HepG2 (cell line): ENCODE measurements around the gene DDRGK1. TPM values are rescaled to one million over a fixed set of nuclear protein-coding genes. Genes with fewer than 3 reads are reported as not detected.

Source experiments
- AGO2 ChIP-seq: fragments of 200-400 bp; formaldehyde crosslinking; optimal IDR thresholded peaks from 2 replicates; pipeline ENCODE3; 2017; ENCODE audit warnings: mild to moderate bottlenecking, low read depth, low read length, moderate library complexity
- DRAP1 ChIP-seq: IDR thresholded peaks from 2 replicates; pipeline ENCODE4 v1.6.1; 2016; ENCODE audit warnings: missing genetic modification reagents, missing compliant biosample characterization
- EHMT2 ChIP-seq: fragments of 200-600 bp; sonication (generic); IDR thresholded peaks from 2 replicates; pipeline ENCODE4 v1.7.0; 2017; ENCODE audit warnings: antibody characterized with exemption, low read depth, low read length, borderline replicate concordance
- GTF2F1 ChIP-seq: fragments of 150-350 bp; IDR thresholded peaks from 2 replicates; pipeline ENCODE4 v1.6.1; 2014; ENCODE audit warnings: low read length
- HNRNPK ChIP-seq: fragments of 200-400 bp; formaldehyde crosslinking; IDR thresholded peaks from 2 replicates; pipeline ENCODE4 v1.6.1; 2018; ENCODE audit warnings: low read length, low read depth, moderate library complexity, mild to moderate bottlenecking; ENCODE audit not compliant: poor library complexity, severe bottlenecking
- IRF2 ChIP-seq: IDR thresholded peaks from 2 replicates; pipeline ENCODE4 v1.6.1; 2018; ENCODE audit warnings: missing genetic modification reagents, missing compliant biosample characterization
- JARID2 ChIP-seq: sonication (generic); formaldehyde crosslinking; IDR thresholded peaks from 2 replicates; pipeline ENCODE4 v1.8.1; 2023; ENCODE audit warnings: missing genetic modification reagents, inconsistent platforms; ENCODE audit not compliant: insufficient replicate concordance
- LCORL ChIP-seq, 2 experiments: fragments of 450-650 bp in 1 of 2; sonication (generic) in 1 of 2; formaldehyde crosslinking in 1 of 2; IDR thresholded peaks; 2 replicates each; pipeline versions ENCODE4 v1.5.0 to v1.6.1; 2017 to 2020; ENCODE audit warnings: antibody characterized with exemption in 1 of 2, missing genetic modification reagents in 1 of 2
- MTF2 ChIP-seq: sonication (generic); formaldehyde crosslinking; IDR thresholded peaks from 2 replicates; pipeline ENCODE4 v1.5.0; 2020; ENCODE audit warnings: missing genetic modification reagents, borderline replicate concordance
- NCOR1 ChIP-seq: fragments of 200-600 bp; sonication (generic); IDR thresholded peaks from 2 replicates; pipeline ENCODE4 v1.7.0; 2017; ENCODE audit warnings: antibody characterized with exemption, low read length, borderline replicate concordance
- NR2F6 ChIP-seq, 2 experiments: IDR thresholded peaks; 2 replicates each; pipeline ENCODE4 v1.6.1; 2016; ENCODE audit warnings: antibody characterized with exemption in 1 of 2, mild to moderate bottlenecking in 1 of 2
- PATZ1 ChIP-seq: sonication (generic); formaldehyde crosslinking; IDR thresholded peaks from 2 replicates; pipeline ENCODE4 v1.4.0; 2020; ENCODE audit warnings: missing genetic modification reagents
- PHB2 ChIP-seq: fragments of 450-650 bp; IDR thresholded peaks from 2 replicates; pipeline ENCODE4 v1.6.1; 2018; ENCODE audit not compliant: partially characterized antibody
- PREB ChIP-seq: sonication (generic); formaldehyde crosslinking; IDR thresholded peaks from 2 replicates; pipeline ENCODE4 v1.4.0; 2020; ENCODE audit warnings: missing genetic modification reagents
- RFX1 ChIP-seq: fragments of 450-650 bp; IDR thresholded peaks from 2 replicates; pipeline ENCODE4 v1.6.1; 2017
- SNAPC4 ChIP-seq: sonication (generic); formaldehyde crosslinking; IDR thresholded peaks from 2 replicates; pipeline ENCODE4 v1.4.0; 2020; ENCODE audit warnings: mild to moderate bottlenecking, missing genetic modification reagents
- SRSF1 ChIP-seq: fragments of 200-400 bp; formaldehyde crosslinking; optimal IDR thresholded peaks from 2 replicates; pipeline ENCODE3; 2017; ENCODE audit warnings: mild to moderate bottlenecking, low read depth, low read length, moderate library complexity
- ZNF263 ChIP-seq: sonication (generic); formaldehyde crosslinking; IDR thresholded peaks from 2 replicates; pipeline ENCODE4 v1.4.0; 2020; ENCODE audit warnings: missing genetic modification reagents
- ZNF562 ChIP-seq: sonication (generic); formaldehyde crosslinking; IDR thresholded peaks from 2 replicates; pipeline ENCODE4 v1.8.0; 2022; ENCODE audit warnings: missing genetic modification reagents, borderline replicate concordance
- ZNF660 ChIP-seq: sonication (generic); formaldehyde crosslinking; IDR thresholded peaks from 2 replicates; pipeline ENCODE4 v1.5.1; 2020; ENCODE audit warnings: mild to moderate bottlenecking, low read depth, missing genetic modification reagents, borderline replicate concordance
- ZNF7 ChIP-seq: IDR thresholded peaks from 2 replicates; pipeline ENCODE4 v1.6.1; 2016; ENCODE audit warnings: missing biosample characterization, missing genetic modification reagents
- ZZZ3 ChIP-seq: sonication (generic); formaldehyde crosslinking; IDR thresholded peaks from 2 replicates; pipeline ENCODE4 v1.4.0; 2020; ENCODE audit warnings: missing genetic modification reagents, mild to moderate bottlenecking, borderline replicate concordance
- polyA plus RNA-seq, 8 experiments: library from polyadenylated mRNA; depleted of rRNA in 3 of 8; stranded (reverse) in 7 of 8; unstranded in 1 of 8; fragments of >200 nt; fragmentation: Illumina TruSeq in 4 of 8; extraction: Trizol in 4 of 8; gene quantifications; 2 replicates each; pipeline versions ENCODE4 v1.2.1 to v1.2.3, GENCODE V29; 2011 to 2016; ENCODE audit warnings: low read depth in 4 of 8, missing spikeins in 1 of 8, mixed read lengths in 1 of 8; ENCODE audit not compliant: insufficient read depth in 1 of 8
- total RNA-seq, 5 experiments: library from RNA; depleted of rRNA; stranded (reverse); fragments of >200 nt; fragmentation: Illumina TruSeq; extraction: Trizol; gene quantifications; 2 replicates each; pipeline ENCODE4 v1.2.3, GENCODE V29; 2016; ENCODE audit warnings: low read depth in 1 of 5

The DDRGK1 gene
- total and polyA plus RNA-seq, 2 of the 13 experiments (the other 11 are each of a cell fraction or from before 2014, with no cell fraction given): 96.7 to 149 TPM

- TF ChIP-seq ZNF7 (CRISPR knock-in tag) (peak; percentile 56; the same call in 1 of the 2 replicates), MTF2 (CRISPR knock-in tag) (peak; percentile 40; the same call in 1 of the 2 replicates), NCOR1 (peak; percentile 95), LCORL (IDR thresholded peaks at IDR 0.05) (no peak; the same call in 1 of the 2 replicates), LCORL (CRISPR knock-in tag; IDR thresholded peaks at IDR 0.05) (peak; percentile 100), SNAPC4 (CRISPR knock-in tag) (no peak), EHMT2 (no peak), ZZZ3 (no peak), ZNF263 (CRISPR knock-in tag) (peak; percentile 40; the same call in 1 of the 2 replicates), HNRNPK (no peak), NR2F6 (IDR thresholded peaks at IDR 0.05) (peak; percentile 60; the same call in 1 of the 2 replicates), NR2F6 (CRISPR knock-in tag; IDR thresholded peaks at IDR 0.05) (peak; percentile 89), PATZ1 (peak; percentile 76), RFX1 (no peak), GTF2F1 (no peak), AGO2 (no peak), PREB (CRISPR knock-in tag) (no peak), ZNF562 (CRISPR knock-in tag) (no peak), DRAP1 (CRISPR knock-in tag) (peak; percentile 50; the same call in 1 of the 2 replicates), SRSF1 (no peak), PHB2 (no peak), ZNF660 (CRISPR knock-in tag) (no peak), JARID2 (CRISPR knock-in tag) (no peak), IRF2 (peak; percentile 87)
Measured at GRCh38 chr20:3231889-3232588, 27.6 kb upstream of the DDRGK1 start (continued).
